HFFc6 (cell line): Measurements from ENCODE around the gene SPOCK3. TPM values are rescaled to one million over a fixed set of nuclear protein-coding genes. Genes with fewer than 3 reads are reported as not detected.

Experiments used
- DNase-seq: peaks from one replicate; pipeline ENCODE4 v3.0.0-alpha.2; 2018
- H3K27ac Mint-ChIP-seq: 2 replicates; pipeline ENCODE4 v1.8.0; 2020; ENCODE audit warnings: mild to moderate bottlenecking, mixed read lengths
- H3K27me3 Mint-ChIP-seq: 2 replicates; pipeline ENCODE4 v1.8.0; 2021; ENCODE audit warnings: mild to moderate bottlenecking, moderate library complexity, mixed read lengths; ENCODE audit not compliant: insufficient read depth
- H3K36me3 Mint-ChIP-seq: 2 replicates; pipeline ENCODE4 v1.8.0; 2021; ENCODE audit warnings: low read depth, mixed read lengths
- H3K4me1 Mint-ChIP-seq: 2 replicates; pipeline ENCODE4 v1.8.0; 2020; ENCODE audit warnings: low read depth, mixed read lengths
- H3K4me3 Mint-ChIP-seq: 2 replicates; pipeline ENCODE4 v1.8.0; 2020; ENCODE audit warnings: mild to moderate bottlenecking, moderate library complexity, mixed read lengths
- H3K9me3 Mint-ChIP-seq: 2 replicates; pipeline ENCODE4 v1.8.0; 2020; ENCODE audit warnings: mild to moderate bottlenecking, mixed read lengths
- CTCF ChIP-seq: fragments of 200-600 bp; sonication (generic); IDR thresholded peaks from 2 replicates; pipeline ENCODE4 v1.5.0; 2021; ENCODE audit warnings: antibody characterized with exemption, mild to moderate bottlenecking
- total RNA-seq, 6 experiments: library from RNA; stranded (reverse); fragmentation: NEBNext Ultra II Directional; extraction: Animal tissue kit (Norgen Biotek cat#: 25700); gene quantifications; 2 replicates in 1 of 6; 3 replicates in 5 of 6; pipeline ENCODE4 v1.2.3, GENCODE V29; 2021

Gene SPOCK3
- total RNA-seq, 6 experiments from 2014 or later: not detected

- peaks cover under 1% of the 10 kb centered on the region; the same call in 1 of the 2 replicates for H3K36me3 Mint-ChIP-seq
These were observed 387.4 kb downstream of the SPOCK3 start for GRCh38 chr4:166846939-166847338.

GRCh38 chr4:166842795-166843261 is 391.5 kb downstream of the SPOCK3 start:
- H3K4me3 Mint-ChIP-seq: no peak overlapping the region
- no peak for DNase-seq
- no peaks in the 10 kb centered on the region for H3K27me3 Mint-ChIP-seq
- H3K4me1 Mint-ChIP-seq: no peaks in the 10 kb centered on the region
- peaks cover 5% of the 10 kb centered on the region; the same call in 1 of the 2 replicates for H3K36me3 Mint-ChIP-seq
- no peak overlapping the region for H3K27ac Mint-ChIP-seq
- no peak for TF ChIP-seq CTCF
- H3K9me3 Mint-ChIP-seq: peaks cover 35% of the 10 kb centered on the region

More at GRCh38 chr4:166846939-166847338, 387.4 kb downstream of the SPOCK3 start:
- no peak for TF ChIP-seq CTCF
- H3K9me3 Mint-ChIP-seq: peaks cover 14% of the 10 kb centered on the region
- no peak for DNase-seq
- no peak overlapping the region for H3K4me3 Mint-ChIP-seq
- H3K4me1 Mint-ChIP-seq: no peaks in the 10 kb centered on the region
- H3K27ac Mint-ChIP-seq: no peak overlapping the region
- no peaks in the 10 kb centered on the region for H3K27me3 Mint-ChIP-seq

GRCh38 chr4:166839615-166840251 is 394.6 kb downstream of the SPOCK3 start:
- Mint-ChIP-seq H3K27ac (no peak overlapping the region), H3K4me3 (no peak overlapping the region), H3K27me3 (no peaks in the 10 kb centered on the region), H3K4me1 (no peaks in the 10 kb centered on the region), H3K36me3 (peaks cover 5% of the 10 kb centered on the region; the same call in 1 of the 2 replicates), H3K9me3 (peaks cover 35% of the 10 kb centered on the region)
- TF ChIP-seq CTCF: no peak
- no peak for DNase-seq

GRCh38 chr4:166838975-166839614 is 395.2 kb downstream of the SPOCK3 start:
- Mint-ChIP-seq H3K27me3 (no peaks in the 10 kb centered on the region), H3K4me1 (no peaks in the 10 kb centered on the region)
- no peak for TF ChIP-seq CTCF

GRCh38 chr4:166836865-166837264 is 397.4 kb downstream of the SPOCK3 start:
- no peak for DNase-seq
- Mint-ChIP-seq H3K9me3 (peaks cover 36% of the 10 kb centered on the region), H3K27ac (no peak overlapping the region), H3K4me1 (no peaks in the 10 kb centered on the region), H3K27me3 (no peaks in the 10 kb centered on the region; the same call in 1 of the 2 replicates), H3K36me3 (peaks cover 3% of the 10 kb centered on the region; the same call in 1 of the 2 replicates), H3K4me3 (no peak overlapping the region)
- no peak for TF ChIP-seq CTCF

More at GRCh38 chr4:166838975-166839614, 395.2 kb downstream of the SPOCK3 start:
- H3K9me3 Mint-ChIP-seq: peaks cover 35% of the 10 kb centered on the region
- no peak overlapping the region for H3K27ac Mint-ChIP-seq
- DNase-seq: no peak
- no peak overlapping the region for H3K4me3 Mint-ChIP-seq
- peaks cover 5% of the 10 kb centered on the region; the same call in 1 of the 2 replicates for H3K36me3 Mint-ChIP-seq
